ENCODE measurements around the gene OR10A7.
"Not testable (repeated sequence)": the region's sequence is repeated elsewhere in the genome, so short reads cannot be mapped to it uniquely, and the experiment has no call there.

OR10A7 gene, protein sequence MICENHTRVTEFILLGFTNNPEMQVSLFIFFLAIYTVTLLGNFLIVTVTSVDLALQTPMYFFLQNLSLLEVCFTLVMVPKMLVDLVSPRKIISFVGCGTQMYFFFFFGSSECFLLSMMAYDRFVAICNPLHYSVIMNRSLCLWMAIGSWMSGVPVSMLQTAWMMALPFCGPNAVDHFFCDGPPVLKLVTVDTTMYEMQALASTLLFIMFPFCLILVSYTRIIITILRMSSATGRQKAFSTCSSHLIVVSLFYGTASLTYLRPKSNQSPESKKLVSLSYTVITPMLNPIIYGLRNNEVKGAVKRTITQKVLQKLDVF

DNA sequence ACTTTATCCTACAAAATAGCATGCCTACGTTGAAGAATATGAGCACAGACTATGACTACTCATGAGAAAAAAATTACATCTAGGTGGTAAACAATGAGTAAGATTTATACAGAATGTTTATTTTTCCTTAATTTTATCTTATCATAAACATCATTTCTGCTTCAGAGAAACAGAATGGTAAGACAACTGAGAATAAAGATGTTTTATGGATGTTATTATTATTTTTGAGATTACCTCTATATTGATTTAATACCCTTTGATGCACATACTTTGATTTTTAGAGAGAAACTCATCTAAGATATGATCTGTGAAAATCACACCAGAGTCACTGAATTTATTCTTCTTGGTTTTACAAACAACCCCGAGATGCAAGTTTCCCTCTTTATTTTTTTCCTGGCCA, at the start of gene OR10A7:
Gene OR10A7 (plus strand): TSS at position 301 of the 400 bp plus-strand sequence. CDS start 0 bp downstream, at position 301.
- no peak for DNase-seq

DNA sequence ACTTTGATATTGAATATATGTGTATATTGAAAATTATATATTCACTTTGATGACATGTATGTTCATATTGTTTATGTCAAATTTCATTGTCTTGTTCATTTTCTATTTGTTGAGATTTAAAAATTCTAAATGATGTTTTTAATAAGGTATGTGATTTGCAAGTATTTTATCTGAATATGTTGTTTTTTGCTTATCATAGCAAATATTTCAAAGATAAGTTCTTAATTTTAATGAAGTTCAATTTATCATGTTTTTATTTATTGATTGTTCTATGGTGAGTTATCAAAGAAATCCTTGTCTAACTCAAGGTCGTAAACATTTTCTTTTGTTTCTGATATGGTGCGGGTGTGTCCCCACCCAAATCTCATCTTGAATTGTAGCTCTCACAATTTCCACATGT, 49.4 kb upstream of the OR10A7 start:
- DNase-seq, result no peak

DNA sequence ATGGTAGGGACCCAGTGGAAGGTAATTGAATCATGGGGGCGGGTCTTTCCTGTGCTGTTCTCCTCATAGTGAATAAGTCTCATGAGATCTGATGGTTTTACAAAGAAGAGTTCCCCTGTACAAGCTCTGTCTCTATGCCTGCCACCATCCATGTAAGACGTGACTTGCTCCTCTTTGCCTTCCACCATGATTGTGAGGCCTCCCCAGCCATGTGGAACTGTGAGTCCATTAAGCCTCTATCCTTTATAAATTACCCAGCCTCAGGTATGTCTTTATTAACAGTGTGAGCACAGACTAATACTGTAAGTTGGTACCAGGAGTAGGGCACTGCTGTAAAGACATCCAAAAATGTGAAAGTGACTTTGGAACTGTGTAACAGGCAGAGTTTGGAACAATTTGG, 49.0 kb upstream of the OR10A7 start:
- DNase-seq, result not testable (repeated sequence)

DNA sequence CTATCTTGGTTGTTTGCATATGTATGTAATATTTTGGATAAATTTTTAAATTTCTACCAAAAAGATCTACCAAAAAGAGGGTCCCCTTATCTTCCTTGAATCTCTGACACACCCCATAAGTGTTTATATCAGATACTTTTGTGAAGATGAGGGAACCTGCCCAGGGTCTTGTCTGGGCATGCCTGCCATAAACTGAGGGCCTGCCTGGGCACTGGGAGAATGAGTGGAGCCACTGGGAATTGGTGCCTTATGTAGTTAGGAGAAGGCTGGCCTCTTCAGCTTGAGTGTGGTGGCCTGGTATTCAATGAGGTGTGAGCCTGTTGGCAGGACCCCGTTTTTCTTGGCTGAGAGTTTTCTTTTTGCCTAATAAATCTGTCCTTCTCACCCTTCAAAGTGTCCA, 48.1 kb upstream of the OR10A7 start:
- DNase-seq, result no peak

DNA sequence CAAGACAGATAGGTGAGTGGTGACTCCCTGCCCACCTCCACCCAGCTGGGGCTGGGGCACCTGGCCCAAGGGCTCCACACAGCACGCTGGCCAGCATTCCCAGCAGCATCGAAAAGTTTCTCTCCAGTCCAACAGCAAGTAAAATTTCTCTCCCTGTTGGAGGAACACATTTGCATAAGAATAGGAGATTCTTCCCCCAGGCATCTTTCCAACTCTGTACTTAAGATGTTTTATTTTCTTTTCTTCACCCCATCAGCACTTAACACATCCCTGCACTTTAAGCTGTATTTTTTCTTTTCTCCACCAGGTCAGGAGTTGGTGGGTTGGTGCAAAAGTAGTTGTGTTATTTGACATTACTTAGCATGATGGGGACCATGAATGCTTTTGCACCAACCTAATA, 47.4 kb upstream of the OR10A7 start:
- no peak for DNase-seq

DNA sequence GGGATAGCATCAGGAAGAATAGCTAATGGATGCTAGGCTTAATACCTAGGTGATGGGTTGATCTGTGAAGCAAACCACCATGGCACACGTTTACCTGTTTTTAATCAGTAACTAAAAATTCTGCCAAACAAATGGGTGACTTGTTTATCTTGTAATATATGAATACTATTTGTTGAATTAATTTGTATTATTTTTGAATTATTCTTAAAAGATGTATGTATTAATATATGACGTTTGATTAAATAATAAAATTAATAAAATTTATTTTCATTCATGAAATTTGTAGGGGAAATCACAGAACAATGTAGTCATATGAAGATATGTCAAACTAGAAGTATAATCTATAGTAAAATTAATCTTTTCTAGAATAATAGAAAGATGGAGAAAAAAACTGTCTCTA, 32.3 kb upstream of the OR10A7 start:
- DNase-seq, result no peak

DNA sequence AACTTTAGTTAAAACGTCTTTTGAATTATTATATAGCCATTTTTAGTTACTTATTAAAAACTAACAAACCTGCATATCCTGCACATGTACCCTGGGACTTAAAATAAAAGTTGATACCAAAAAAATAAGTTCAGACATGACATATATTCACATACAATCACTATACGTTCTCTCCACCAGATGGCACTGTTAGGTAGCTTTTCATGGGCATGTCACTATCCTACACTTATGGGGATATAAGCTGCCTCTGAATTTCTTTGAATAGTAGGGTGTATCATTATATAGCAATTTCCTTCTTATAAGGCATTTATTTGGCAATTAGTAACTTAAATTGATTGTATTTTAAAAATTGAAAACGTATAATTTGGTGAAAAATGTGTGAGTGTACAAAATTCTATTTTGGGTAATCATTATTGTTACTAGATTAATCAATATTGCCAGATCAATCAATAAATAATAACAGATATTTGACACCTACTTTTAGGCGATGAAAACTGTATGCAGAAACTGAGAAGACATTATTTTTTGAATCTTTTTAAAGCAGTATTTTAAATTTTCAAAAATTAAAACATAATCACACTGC, 31.8 kb upstream of the OR10A7 start:
- peak; percentile 36 for DNase-seq

DNA sequence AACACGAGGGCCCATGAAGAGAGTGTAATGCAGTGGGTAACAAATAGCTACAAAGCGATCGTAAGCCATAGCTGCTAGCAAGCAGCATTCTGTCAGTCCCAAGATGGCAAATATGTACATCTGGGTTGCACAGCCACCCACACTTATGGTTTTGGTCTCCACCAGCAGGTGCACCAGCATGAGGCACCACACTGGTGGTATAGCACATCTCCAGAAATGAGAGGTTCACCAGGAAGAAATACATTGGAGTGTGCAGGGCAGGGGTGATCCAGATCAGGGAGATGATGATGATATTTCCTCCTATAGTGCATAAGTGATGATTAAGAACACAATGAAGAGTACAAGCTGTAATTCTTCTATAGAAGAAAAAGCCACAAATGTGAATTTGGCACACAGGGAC, 26.4 kb upstream of the OR10A7 start:
- no peak for DNase-seq

DNA sequence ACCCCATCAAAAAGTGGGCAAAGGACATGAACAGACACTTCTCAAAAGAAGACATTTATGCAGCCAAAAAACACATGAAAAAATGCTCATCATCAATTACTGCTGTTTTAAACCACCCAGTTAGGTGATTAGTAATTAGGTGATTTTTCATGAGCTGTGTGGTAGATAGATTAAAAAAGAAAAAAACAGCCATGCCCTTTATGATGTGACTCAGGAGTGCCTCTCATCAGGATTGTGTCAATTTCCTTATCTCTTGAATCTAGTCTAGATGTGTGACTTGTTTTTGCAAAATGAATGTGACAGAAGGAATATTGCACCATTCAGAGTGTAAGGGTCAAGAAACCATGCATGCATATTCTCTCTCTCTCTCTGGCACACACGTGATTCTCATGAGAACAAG, 5.7 kb downstream of the OR10A7 start:
- DNase-seq, result no peak

DNA sequence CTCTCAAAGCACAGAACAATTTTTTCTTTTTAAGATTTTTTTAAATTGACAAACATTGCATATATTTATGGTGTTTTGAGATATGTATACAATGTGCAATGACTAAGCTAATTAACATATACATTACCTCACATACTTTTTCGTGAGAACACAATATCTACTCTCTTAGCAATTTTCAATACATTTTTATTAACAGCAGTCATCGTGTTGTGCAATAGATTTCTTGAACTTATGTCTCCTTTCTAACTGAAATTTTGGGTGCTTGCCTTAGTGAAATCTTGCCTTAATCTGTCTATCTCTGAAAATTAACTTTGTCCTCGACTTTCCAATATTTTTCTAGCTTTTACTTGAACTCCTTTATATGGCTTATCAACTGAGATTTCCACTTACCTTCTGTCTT, 6.8 kb downstream of the OR10A7 start:
- DNase-seq, result no peak

DNA sequence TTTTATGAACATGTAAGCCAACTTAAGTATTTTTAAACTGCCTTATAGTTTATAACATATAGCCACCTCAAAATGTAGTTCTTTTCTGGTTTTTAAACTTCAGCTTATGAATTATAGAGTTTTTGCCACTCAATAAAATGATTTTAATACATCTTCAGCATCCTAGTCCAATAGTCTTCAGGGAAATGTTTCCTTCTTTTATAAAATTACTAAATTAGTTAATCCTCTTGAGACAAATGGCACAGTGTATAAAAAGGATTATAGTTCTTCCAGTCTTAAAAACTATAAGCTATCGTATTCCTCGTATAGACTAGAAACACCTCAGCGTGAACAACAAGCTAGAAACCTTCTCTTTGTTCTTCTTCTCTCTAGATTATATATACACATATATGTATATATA, 23.5 kb downstream of the OR10A7 start, which contains the start of gene OR6C74:
Gene OR6C74 (plus strand): TSS at position 301 of the 400 bp plus-strand sequence. CDS start 2,679 bp downstream, outside the sequence.
- no peak for DNase-seq

DNA sequence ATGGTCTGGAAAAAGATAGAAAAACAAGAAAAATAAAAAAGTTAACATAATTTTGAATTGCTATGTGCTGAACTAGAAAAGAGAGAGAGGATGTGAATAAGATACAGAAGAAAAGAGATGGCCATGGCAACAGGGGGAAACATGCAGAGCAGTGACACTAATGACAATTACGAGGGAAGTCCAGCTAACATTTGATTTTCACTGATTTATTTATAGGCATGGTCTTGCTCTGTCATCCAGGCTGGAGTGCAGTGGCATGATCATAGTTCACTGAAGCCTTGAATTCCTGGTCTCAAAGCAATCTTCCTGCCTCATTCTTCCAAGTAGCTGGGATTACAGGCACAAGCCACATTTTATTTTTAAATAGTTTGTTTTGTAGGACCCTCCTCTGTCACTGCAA, 25.3 kb downstream of the OR10A7 start:
- DNase-seq, result no peak

DNA sequence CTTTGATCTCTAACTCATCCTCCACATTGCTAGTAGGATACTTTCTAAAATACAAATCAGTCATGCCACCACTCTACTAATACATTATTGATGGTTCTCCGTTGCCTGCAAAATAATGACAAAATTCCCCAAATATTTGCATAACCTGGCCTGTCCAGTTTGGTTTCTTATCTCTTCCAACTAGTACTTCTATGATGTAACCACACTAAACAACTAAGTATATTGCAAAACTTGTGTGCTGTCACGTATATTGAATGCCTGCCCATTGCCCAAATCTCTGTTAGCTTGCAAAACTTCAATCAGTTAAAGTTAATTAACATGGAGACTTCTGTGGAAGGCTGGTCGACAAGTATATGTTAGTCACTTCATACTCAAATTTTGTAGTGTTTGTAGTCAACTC, 30.1 kb downstream of the OR10A7 start:
- DNase-seq, result no peak

DNA sequence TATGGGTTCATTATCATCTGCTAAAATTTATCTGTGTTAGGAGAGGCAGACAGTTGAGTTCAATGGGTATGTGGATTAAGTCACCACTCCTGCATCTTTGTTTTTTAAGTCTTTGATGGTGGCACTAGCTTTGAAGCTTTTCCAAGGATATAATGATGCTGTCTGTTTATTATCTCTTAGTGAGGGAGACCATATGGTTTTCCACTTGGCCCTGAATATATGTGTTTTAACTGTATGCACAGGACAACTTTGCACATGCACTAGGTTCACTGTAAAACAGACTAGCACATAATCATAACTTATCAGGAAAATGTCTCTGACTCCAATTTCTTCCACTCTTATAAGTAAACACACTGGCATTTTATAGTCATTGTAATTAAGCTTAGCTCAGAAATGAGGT, 32.5 kb downstream of the OR10A7 start:
- DNase-seq, result no peak

DNA sequence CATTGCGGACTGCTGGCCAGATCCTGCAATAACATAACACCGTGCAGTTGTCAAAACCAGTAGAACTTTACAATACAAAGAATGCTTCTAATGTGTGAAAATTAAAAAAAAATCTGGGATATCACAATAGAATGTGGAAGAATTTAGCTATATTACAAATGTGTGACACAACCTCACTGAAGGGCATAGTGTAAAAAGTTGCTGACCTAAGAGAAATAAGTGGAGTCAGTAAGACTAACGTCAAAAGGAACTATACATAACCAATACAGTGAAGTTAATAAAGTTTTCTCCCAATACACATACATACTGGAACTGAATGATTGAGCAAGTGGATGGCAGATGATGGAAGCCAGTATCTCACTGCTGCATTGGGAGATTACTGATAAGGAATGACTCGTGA, 36.0 kb downstream of the OR10A7 start:
- DNase-seq, result no peak

DNA sequence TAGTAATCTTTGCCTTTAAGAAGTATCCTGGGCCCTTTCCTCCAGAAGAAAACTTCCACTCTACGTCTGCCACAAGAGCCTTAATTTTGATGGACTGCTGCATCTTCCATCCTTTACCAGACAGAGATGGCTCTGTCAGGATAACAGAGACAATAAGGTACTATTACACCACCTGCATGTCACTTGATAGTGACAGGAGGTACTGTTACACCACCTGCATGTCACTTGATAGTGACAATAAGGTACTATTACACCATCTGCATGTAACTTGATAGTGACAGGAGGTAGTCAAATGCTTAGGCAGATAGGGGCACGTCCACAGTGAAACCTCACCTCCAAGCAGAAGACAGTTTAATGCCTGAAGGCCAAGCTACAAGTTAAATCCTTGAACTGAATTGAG, 37.5 kb downstream of the OR10A7 start:
- no peak for DNase-seq

Measured in NCI-H2227 treated with DMSO at 0.1 percent for 48 hours (cell line).